NCI-H128 (cell line): Measurements from ENCODE around the gene SDC3.

Experiments used
- DNase-seq: peaks from one replicate; lab custom pipeline; 2025; ENCODE audit not compliant: unreplicated experiment; lab: John Stamatoyannopoulos, UW

The SDC3 gene

DNA sequence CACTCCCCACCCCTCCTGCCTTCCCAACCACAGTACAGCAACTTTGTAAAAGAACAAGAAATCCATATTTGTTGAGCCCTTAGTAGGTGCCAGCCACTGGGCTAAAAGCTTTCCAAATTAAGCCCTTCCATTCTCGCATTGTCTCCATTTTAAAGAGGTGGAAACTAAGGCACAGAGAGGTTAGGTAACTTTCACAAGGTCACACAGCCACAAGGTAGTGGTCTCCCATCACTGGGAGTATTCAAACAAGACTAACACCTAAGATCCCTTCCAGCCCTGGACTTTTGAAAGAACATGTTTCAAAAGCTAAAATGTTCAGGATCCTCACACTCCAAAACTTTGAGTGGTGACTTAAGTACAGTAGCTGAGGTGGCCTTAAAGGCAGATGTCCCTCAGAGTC is 3.2 kb downstream of the SDC3 start:
- DNase-seq = no peak

DNA sequence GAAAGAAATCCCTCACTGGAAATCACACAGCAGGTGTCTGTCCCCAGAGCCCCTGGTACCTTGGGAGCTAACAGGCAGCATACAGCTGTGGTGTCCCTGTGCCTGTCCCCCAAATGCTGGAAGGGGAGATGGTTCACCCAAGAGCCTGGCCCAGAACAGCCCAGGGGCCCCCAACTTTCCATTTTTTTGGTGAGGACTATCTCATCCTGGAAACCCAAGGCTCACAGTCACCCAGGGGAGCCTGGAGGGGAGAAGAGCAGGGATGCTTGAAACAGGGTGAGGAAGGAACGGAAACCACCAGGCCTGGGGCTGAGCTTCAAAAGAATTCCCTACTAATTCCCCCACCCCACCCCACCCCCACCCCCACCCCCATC is 3.6 kb downstream of the SDC3 start:
- no peak for DNase-seq

DNA sequence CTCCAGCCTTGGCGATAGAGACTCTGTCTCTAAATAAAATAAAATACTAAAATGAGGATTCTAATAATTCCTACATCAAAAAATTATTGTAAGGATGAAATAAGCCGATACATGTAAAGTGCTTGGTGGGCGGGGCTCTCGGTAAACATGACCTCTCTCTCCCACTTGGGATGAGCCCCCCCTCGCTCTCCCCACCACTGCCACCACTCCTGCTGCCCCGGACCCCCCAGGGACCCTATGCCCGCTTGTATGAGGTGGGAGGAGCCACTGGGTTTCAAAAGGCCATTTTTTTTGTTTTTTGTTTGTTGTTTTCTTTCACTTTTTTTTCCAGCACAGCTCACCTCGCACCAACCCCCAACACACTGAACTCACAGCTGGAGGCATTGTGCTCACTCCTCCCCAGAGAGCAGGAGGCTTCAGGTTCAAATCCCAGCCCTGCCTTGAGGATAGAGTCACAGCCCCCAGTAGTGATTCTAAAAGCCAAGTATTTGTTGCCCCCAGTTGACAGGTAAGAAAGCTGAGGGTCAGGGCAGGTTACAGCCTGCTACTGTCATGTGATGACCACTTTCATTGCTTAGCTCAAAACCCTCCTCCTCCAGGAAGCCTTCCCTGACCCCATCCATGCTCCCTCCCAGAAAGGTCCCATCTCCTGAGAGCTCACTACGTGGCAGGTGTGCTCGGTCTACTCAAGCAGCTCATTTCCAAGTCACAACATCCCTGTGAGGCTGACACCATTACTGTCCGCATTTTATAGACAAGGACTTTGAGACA is 4.2 kb downstream of the SDC3 start:
- no peak for DNase-seq

DNA sequence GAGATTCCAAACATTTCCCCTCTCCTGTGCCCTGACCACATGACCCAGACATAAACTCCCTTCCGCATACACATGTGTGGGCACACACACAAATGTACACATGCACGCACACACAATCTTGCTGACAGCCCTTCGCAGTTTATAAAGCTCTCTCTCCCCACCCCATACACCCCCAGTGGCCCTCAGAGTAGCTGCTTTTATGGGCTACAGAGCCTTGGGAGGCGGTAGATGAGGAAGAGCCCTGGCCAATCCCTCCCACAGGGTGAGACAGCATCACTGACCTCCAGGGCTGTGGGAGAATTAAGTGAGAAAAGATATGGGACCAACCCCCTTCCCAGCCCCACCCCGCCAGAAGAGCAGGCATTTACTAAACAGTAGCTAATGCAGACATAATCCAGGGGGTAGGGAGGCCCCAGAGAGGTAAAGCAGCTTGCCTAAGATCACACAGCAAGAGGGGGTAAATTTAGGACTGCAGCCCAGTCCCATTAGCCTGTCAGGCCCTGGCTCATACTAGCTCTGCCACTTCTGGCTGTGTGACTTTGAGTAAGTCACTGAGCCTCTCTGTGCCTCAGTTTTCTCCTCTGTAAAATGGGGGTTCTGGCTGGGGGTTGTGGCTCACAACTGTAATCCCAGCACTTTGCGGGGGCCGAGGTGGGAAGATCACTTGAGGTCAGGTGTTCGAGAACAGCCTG is 5.1 kb downstream of the SDC3 start:
- no peak for DNase-seq

DNA sequence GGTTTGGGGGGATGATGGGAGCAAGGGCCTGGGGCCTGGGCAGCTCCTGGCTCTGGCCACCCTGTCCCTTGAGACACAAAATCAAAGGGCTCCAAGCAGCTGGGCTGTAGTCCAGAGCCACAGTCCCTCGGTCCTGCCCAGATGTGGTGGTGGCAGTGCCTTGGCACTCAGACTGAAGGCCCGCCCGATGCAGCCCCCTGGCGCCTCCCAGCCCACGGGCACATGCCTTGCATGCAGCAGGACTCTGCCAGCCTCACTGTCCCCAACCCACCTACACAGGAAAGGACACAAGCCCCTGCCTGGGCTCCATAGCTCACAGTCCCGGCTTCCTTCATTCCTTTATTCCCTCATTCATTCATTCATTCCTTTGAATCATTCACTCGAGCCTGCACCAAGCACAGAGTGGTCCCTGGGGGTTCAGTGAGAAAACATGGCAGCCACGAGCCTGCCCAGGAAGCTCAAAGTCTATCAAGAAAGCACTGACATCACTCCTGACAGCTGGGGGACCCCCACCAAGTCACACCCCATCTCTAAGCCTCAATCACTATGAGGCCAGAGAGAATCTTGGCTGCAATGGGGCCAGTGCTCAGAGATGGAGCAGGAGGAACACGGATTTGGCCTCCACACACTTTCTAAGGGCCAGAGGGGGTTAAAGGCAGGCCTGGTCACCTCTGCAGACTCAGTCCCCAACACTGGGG is 5.8 kb downstream of the SDC3 start:
- DNase-seq = no peak

DNA sequence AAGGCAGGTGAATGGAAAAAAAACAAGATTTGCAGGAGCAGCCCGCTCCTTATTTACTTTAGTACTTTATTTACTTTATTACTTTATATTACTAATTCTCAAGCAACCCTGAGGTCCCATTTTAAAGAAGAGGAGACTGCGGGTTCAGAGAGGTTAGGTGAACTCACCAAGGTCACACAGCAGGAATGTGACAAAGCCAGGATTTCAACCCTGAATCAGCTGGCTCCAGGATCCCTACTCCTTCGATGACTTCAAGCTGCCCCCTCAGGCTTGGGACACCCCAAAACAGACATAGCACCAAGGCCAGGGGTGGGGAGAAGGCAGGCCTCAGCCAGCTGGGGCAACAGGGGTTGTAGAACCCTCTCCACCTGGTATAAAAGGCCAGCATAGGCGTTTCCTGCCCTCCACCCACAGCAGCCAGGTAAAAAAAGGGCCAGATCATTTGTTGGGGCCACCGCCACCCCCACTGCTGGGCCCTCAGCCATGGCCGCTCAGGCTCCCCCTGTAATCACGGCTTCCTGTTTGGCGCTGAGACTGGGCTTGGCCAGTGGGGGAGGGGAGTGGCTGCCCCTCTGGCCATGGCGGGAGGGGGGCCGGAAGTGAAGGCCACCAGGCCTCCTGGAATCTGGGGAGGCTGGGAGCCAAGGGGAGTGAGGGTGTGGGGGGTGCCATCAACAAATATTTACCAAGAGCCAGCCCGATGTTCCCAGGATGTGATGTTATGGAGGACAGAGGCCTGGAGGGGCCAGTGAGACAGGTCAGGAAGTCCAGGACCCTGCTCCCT is 6.6 kb downstream of the SDC3 start:
- no peak for DNase-seq

DNA sequence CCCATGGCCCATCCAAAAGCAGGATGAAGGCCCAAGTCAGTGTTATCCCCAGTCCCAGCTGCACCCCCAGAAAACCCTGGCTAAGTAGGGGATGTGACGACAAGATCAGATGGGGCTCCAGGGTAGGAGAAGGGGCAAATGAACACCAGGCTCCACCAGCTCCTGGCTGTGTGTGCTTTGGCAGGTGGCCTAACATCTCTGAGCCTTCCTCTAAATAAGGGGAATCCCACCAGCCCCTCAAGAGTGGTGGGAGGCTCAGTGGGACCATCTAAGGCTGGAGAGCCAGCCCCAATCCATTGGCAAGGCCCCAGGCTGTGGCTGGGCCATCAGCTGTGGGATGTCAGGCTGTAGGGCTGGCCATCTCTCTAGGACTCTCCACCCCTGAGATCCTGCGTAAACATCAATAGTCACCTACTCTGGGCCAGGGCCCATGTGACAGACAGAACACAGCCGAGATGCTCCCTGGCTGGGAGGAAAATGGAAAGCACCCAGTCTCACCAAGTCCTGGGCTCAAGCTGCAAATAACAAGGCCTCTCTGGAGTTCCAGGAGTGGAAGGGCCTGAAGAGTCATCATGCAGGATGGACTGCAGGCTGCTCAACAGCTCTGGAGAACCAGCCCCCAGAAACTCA is 7.5 kb downstream of the SDC3 start:
- no peak for DNase-seq

DNA sequence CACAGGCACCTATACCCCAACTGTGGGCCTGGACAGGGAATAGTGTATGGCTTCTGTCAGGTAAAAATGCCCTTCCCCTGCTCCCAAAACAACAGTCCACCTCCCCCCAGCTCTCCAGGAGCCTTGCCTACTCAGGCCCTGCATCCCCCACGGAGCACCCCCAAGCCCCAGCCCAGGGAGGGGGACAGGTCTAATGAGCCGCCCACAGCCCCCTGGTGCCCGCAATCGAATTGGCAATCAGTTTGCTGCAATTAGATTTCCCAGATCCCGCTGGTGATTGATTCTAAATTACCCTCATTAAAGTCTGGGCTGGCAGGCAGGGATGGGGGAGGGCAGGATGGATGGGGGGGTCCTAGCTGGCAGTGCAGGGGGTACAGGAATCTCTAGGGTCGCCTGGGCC is 8.1 kb downstream of the SDC3 start:
- no peak for DNase-seq

DNA sequence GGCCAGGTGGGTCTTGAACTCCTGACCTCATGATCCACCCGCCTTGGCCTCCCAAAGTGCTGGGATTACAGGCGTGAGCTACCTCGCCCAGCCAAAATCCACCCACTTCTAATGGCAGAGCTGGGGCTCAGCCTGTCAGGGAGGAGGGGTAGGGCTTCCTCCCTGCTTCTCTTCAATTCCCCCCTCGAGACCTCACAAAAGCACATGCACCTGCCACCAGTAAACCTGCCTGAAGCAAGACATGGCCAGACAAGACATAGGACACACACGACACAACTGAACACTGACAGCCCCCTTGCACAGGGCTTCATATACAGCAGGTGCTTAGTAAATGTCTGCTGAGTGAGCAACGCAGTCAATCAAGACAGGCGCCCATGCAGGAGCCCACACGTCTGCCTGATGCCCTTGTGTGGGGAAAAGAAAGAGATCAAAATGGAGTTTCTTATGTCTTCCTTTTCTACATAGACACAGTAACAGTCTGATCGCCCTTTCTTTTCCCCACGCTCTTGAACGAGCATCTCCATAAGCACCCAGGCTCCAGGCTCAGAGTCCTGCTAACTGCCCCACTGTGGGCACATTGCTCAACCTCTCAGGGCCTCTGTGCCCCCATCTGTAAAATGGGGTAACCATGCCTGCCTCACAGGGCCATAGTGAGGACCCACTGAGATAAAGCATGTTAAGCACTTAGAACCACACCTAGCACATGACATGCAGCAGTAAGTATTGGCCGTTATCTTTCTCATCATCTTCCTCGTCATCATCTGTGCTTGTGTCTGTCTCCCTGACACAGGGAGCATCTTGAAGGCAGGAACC is 8.8 kb downstream of the SDC3 start:
- no peak for DNase-seq

DNA sequence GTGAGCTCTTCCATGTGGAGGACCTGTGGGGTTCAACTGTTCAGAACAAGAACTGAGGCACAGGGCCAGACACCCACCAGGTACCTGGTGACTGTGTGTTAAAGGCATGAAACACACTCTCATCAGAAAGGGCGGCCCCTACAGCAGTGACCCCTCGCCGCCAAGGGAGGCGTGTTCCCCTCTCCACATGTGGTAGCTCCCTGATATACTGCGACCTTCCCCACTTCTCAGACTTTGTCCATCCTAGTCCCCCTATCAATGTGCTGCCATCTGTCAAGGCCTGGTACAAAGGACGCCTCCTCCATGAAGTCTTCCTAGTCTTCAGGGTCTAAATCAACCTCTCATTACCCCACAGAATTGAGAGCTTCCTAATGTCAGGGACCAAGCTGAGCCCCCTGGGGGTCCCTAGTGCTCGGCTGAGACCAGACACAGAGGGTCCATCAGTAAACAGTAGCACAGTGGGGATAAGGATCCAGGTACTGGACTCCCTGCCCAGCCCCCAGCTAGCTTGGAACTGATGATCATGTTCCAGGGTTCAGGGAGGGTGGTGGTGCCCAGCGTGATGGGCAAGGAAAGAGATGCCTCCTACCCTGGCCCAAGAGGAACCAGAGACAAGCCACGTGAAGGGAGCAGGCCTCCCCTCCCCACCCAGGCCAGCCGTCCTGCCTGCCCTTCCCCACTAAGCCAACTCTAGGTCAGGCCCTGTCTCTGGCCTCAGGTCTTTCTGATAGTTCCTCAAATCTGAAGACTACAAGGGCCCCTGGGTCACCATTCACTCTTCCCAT is 10.3 kb downstream of the SDC3 start:
- DNase-seq = no peak

DNA sequence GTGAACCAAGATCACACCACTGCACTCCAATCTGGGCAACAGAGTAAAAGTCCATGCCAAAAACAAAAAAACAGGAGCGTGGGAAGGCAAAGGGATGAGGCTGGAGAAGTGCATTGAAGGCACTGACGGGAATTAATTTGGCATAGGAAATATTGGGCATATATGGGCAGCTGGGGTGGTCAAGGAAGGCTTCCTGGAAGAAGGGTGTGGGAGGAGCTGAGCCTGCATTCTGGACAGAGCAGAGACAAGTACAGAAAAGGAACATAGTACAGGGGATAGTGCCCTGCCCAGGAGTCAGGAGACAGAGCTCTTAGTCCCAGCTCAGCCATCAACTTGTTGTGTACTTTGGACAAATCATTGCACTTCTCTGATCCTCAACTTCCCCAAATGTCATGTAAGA is 11.7 kb downstream of the SDC3 start:
- no peak for DNase-seq

DNA sequence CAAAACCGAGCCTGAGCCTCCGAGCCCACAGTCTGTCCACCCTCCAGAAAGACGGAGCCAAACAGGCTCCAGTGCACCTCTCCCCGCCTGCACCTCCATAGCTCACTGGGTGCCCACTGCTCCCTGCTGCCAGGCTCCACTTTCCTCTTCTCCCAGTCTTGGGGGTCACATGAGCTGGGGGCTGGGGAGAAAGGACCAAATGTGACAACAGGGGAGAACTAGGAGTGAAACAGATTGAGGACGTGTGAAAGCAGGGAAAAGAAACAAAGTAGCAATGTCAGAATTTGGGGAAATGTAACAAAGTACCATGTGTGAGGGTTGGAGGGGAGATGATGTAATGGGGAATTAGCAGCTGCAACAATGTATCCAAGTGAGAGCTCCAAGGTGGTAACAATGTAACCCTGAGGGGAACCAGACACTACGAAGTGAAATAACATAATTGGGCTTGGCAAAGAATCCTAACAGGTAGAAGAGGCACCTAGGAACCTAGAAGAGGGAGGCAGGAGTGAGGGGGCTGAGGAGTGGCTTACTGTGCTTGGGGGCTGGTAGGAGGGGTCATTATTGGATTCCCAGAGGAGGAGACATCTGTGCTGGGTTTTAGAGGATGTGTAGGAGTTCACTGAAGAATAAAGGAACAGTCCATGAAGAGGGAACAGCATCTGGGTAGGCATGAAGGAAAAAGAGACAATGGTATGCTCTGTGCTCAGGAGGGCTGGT is 12.5 kb downstream of the SDC3 start:
- DNase-seq = no peak

DNA sequence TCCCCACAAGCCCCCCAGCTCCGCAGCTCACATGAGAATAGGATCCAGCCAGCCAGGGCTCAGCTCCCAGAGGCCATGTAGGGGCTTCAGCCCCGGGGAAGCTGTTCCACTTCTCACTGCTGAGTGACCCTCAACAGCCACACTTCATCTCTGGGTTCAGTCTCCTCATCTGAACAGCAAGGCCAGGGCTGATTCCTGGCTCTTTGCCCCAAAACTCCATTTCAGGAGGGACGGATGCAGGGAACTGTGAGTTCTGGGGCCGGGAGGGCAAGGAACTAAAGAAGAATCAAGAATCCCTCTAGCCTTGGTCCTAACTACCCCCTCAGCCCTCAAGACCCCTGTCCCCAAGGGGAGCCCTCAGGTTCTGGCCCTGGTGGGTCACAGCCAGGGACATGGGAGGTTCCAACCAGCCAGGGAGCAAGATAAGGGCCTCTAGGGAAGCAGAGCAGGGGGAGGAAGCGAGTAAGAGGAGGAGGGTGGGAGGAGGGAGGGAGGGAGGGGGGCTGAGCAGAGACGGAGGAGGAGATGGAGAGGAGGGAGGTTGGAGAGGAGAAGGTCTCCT is 13.1 kb downstream of the SDC3 start:
- DNase-seq = no peak

DNA sequence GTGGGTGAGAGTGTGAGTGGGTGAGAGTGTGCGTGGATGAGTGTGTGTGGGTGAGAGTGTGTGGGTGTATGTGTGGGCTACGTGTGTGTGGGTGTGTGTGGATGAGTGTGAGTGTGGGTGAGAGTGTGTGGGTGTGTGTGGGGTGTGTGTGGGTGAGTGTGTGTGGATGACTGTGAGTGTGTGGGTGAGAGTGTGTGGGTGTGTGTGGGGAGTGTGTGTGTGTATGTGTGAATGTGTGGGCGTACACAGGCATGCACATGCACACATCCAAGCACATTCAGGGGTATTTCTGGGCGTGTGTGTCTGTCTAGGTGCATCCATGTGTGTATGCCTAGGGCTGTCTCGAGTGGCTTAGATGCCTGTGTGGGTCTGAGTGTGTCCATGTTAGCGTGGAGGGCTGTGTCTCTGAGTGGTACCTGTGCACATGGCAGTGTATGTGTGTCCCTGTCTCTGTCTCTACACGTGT is 14.0 kb downstream of the SDC3 start:
- DNase-seq = no peak

DNA sequence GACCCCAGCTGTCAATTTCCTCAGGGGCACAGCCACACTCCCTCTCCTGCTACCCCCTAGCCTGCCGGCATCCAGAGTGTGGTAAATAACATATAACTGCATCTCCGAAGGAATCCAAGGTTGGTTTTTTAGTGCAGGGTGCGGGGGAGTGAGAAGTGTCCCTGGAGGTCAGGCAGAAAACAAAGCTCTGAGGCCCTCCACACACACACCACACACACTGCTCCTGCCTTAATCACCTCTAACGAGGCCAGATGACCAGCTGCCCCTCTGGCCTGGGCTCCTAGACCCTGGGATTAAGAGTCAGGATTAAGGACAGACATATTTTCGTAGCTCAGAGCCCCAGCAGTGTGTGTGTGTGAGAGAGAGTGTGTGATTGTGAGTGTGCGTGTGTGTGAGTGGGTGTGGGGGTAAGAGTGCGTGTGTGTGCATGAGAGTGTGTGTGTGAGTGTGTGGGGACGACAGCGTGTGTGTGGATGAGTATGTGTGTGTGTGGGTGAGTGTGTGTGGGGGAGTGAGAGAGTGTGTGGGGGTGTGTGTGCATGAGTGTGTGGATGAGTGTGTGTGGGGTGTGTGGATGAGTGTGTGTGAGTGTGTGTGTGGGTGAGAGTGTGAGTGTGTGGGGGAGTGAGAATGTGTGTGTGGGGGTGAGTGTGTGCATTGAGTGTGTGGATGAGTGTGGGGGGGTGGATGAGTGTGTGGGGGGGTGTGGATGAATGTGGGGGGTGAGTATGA is 14.6 kb downstream of the SDC3 start:
- no peak for DNase-seq

DNA sequence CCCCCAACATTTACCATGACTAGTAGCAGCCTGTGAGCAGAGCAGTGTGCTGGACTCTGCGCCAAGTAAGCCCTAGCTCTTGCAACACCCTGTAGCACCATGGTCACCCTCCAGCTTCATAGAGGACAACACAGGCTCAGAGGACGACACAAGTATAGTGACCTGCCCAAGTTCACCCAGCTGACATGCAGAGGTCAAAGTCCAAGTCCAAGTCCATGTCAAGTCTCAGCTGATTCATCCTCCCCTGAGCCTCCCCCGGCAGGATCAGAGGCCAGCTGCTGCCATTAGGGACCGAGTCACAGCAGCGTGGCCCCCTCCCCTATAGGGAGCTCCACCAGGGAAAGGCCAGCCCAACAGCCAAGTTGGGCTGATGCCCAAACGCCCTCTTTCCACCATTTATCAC is 15.9 kb downstream of the SDC3 start:
- no peak for DNase-seq

DNA sequence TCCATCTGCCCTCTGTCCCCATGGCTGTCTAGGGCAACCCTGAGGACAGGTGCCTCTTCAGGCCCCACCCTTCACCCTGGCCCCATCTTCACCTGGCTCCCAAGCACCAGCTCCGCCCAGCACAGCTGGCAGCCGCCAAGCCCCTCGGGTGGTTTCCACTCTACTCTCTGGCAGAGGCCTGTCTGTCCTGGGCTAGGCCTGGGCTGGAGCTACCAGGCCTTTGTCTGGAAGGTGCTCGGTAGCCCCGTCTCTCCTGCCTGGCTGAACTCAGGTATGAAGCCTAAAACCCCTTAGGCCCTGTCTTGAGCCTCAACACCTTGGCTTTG is 17.4 kb downstream of the SDC3 start:
- no peak for DNase-seq
